ENCODE measurements around the gene CUEDC1.

DNA sequence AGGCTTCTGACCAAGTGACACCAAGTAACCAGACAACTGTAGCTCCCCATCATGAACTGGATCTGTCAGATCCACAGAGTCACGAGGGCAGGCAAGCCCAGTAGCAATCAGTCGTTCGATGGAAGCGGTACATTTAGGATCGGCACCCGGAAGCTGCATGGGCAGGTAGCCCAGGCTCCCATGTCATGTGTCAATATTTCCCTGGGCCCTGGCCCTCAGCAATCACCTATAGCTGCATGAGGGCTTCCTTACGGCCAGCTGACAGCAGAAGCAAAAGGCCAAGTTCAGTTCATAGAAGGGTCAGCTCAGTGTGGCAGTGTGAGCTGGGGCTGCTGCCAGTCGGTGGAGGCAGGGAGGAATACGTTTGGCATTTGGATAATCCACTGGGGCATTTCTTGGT, 137.1 kb downstream of the CUEDC1 start:
- TF ChIP-seq, protein P1, sequence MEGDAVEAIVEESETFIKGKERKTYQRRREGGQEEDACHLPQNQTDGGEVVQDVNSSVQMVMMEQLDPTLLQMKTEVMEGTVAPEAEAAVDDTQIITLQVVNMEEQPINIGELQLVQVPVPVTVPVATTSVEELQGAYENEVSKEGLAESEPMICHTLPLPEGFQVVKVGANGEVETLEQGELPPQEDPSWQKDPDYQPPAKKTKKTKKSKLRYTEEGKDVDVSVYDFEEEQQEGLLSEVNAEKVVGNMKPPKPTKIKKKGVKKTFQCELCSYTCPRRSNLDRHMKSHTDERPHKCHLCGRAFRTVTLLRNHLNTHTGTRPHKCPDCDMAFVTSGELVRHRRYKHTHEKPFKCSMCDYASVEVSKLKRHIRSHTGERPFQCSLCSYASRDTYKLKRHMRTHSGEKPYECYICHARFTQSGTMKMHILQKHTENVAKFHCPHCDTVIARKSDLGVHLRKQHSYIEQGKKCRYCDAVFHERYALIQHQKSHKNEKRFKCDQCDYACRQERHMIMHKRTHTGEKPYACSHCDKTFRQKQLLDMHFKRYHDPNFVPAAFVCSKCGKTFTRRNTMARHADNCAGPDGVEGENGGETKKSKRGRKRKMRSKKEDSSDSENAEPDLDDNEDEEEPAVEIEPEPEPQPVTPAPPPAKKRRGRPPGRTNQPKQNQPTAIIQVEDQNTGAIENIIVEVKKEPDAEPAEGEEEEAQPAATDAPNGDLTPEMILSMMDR (IDR thresholded peaks at IDR 0.05): no peak
- no peak for TF ChIP-seq POLR2A (IDR thresholded peaks at IDR 0.05)
